Brain microvascular endothelial cell (primary cell): ENCODE data around the gene ACAN.

Source experiments
- DNase-seq: peaks from one replicate; pipeline ENCODE4 v3.0.0-alpha.2; 2020
- H3K27ac ChIP-seq: fragments of 250-450 bp; sonication (Bioruptor Pico); 2 replicates; pipeline ENCODE4 v1.5.1; 2020; ENCODE audit warnings: mild to moderate bottlenecking, moderate library complexity
- H3K27me3 ChIP-seq: fragments of 250-450 bp; sonication (Bioruptor Pico); replicated peaks from 2 replicates; pipeline ENCODE4 v1.5.1; 2020; ENCODE audit warnings: mild to moderate bottlenecking
- H3K36me3 ChIP-seq: fragments of 250-450 bp; sonication (Bioruptor Pico); replicated peaks from 2 replicates; pipeline ENCODE4 v1.5.1; 2020; ENCODE audit warnings: mild to moderate bottlenecking
- H3K4me3 ChIP-seq: 2 replicates; pipeline ENCODE4 v1.5.1; 2011; ENCODE audit warnings: low read depth, mild to moderate bottlenecking, control low read depth, low read length, moderate library complexity
- in situ Hi-C: cut with HindIII; loops from 2 replicates; pipeline ENCODE4 v1.10.0; 2017; ENCODE audit warnings: low sequenced_read_pairs, low pct_ligation_motif_present
- TF ChIP-seq, protein P1 (sequence below): IDR thresholded peaks from 2 replicates; pipeline ENCODE4 v1.5.1; 2011; ENCODE audit warnings: low read depth, mild to moderate bottlenecking, moderate library complexity, low read length, control low read depth, inconsistent platforms; ENCODE audit errors: missing control alignments

The ACAN gene

DNA sequence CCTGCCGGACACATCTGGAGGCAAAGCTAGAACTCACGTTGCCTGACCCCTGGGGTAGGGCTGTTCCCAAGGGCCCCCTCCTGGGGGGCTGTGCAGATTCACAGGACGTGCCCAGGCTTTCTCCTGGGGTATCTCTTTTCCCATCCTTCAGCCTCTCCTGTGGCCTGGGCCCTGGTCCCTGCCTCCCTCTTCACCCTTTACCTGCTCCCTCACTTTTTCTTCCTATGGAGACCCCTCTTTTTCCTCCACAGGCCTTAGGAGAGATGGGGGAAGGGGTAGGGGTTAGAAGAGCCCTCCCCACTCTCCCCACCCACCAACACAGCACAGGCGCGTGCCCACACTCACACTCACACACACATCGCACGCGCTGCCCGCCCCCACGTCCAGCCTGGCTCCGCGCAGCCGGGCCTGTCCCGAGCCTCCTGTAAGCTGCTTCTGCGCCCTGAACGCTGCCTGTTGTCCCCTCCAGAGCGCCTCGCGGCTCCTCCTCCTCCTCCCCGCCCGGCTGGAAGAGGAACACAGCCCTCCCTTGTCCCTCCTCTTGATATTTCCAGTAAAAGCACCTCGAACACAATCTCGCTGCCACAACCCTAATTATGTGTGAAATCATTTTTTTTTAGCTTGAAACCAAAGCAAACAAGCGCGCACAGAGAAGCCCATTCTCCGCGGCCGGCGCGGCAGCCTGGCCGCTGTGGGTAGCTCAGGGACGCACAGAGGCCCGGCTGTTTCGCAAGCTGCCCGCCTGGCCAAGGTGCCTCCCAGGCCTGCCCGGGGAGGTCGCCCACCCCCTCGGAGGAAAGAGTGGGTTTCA is 33.9 kb upstream of the ACAN start:
- Histone ChIP-seq H3K4me3 (peak overlapping the region; percentile 46), H3K27me3 (no peaks in the 10 kb centered on the region), H3K36me3 (no peaks in the 10 kb centered on the region), H3K27ac (no peak overlapping the region)
- in situ Hi-C loops, result no loop called here
- no peak for DNase-seq
- TF ChIP-seq, protein P1, sequence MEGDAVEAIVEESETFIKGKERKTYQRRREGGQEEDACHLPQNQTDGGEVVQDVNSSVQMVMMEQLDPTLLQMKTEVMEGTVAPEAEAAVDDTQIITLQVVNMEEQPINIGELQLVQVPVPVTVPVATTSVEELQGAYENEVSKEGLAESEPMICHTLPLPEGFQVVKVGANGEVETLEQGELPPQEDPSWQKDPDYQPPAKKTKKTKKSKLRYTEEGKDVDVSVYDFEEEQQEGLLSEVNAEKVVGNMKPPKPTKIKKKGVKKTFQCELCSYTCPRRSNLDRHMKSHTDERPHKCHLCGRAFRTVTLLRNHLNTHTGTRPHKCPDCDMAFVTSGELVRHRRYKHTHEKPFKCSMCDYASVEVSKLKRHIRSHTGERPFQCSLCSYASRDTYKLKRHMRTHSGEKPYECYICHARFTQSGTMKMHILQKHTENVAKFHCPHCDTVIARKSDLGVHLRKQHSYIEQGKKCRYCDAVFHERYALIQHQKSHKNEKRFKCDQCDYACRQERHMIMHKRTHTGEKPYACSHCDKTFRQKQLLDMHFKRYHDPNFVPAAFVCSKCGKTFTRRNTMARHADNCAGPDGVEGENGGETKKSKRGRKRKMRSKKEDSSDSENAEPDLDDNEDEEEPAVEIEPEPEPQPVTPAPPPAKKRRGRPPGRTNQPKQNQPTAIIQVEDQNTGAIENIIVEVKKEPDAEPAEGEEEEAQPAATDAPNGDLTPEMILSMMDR, result no peak

DNA sequence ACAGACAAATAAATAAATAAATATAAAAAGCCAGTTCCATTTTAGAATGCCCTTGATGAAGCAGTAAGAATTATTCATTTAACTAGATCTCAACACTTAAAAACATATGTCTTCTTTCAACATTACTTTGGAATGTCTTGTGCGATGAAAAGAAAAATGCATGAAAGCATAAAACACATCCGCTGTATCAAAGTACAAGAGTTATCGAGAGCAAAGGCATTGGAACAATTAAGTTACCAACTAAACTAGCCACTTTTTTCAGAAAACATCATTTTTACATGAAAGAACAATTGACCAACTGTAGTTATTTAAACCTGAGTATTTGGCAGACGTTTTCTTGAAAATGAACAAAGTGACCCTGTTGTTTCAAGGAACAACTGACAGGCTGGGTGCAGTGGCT is 27.5 kb upstream of the ACAN start:
- no peak for DNase-seq
- Histone ChIP-seq H3K27me3 (no peaks in the 10 kb centered on the region), H3K4me3 (no peak overlapping the region), H3K27ac (no peak overlapping the region), H3K36me3 (no peaks in the 10 kb centered on the region)
- in situ Hi-C loops, result no loop called here
- TF ChIP-seq, protein P1, result no peak

DNA sequence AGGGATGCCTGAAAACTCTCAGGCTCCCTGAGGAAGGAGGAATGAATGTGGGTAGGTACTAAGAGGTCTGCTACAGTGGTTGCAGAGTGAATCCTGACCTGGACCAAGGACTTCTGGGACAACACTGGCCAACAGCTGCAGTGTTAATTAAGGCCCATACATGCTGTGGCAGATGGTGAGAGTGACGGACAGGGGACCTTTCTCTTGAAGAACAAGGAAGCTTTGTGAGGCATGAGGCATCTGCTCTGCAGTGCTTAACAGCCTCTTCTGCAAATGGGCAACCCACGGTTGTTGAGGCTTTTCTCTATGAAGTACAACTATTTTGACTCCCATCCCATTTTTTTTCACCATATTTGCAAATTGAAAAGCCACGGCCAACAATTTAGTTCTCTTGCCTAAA is 26.6 kb upstream of the ACAN start:
- TF ChIP-seq, protein P1, result no peak
- H3K27me3 ChIP-seq, result no peaks in the 10 kb centered on the region
- in situ Hi-C loops, result no loop called here
- no peak overlapping the region for H3K4me3 ChIP-seq
- no peaks in the 10 kb centered on the region for H3K36me3 ChIP-seq
- H3K27ac ChIP-seq, result no peak overlapping the region
- DNase-seq, result no peak

DNA sequence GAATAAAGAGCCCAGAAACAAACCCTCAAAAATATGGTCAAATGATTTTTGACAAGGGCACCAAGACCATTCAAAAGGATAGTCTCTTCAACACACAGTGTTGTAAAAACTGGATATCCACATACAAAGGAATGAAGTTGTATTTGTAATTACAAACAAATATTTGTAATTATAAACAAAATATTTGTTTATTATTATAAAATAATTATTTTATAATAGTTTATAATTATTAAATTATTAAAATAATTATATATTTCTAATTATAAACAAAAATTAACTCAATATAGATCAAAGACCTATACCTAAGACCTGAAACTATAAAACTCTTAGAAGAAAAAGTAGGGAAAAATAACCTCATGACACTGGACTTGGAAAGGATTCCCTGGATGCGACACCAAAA is 23.3 kb upstream of the ACAN start:
- no peak for DNase-seq
- Histone ChIP-seq H3K27ac (no peak overlapping the region), H3K27me3 (no peaks in the 10 kb centered on the region), H3K4me3 (no peak overlapping the region), H3K36me3 (no peaks in the 10 kb centered on the region)
- TF ChIP-seq, protein P1, result no peak
- in situ Hi-C loops, result no loop called here

DNA sequence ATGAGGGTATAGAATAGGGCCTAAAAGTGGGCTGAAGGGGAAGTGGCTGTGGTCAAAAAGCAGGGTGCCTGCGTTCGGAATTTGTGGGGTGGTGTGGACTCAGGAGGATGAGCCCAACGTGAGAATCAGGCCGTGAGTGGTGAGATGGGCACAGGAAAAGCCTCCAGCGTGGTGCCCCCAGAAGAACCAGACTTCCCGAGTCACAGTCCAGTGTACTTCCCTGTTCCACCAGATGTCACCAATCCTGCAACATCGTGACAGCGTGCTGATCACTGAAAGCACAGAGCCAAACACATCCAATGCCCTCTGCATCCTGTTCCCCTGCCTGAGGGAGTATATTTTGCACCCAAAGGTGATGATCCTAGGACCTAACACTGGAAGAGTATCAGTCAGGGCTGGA is 20.8 kb upstream of the ACAN start:
- H3K27me3 ChIP-seq, result no peaks in the 10 kb centered on the region
- no peaks in the 10 kb centered on the region for H3K36me3 ChIP-seq
- no peak overlapping the region for H3K4me3 ChIP-seq
- H3K27ac ChIP-seq, result no peak overlapping the region
- in situ Hi-C loops, result no loop called here
- TF ChIP-seq, protein P1, result no peak
- no peak for DNase-seq

DNA sequence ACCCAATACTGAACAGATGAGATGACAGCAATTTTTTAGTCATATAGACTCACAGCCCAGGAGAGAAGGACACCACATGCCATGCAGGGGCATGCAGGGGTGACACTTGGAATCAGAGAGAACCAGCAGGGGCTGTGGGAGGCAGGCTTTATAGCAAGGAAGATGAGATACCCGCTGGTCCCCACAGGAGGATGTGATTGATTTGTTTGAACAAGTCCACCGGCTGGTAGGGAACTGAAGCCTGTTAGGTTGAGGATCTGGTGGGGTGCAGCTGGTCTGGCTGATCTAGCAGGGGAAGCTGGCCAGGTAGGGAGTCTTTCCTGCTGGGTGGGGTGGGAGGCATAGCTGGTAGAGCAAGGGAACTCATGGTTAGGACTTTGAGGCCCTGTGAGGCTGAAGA is 18.0 kb upstream of the ACAN start:
- DNase-seq, result no peak
- H3K27ac ChIP-seq, result no peak overlapping the region
- H3K4me3 ChIP-seq, result no peak overlapping the region
- in situ Hi-C loops, result no loop called here
- H3K27me3 ChIP-seq, result no peaks in the 10 kb centered on the region
- H3K36me3 ChIP-seq, result no peaks in the 10 kb centered on the region
- TF ChIP-seq, protein P1, result no peak
